ENCODE data around the gene IER5.

GRCh38 chr1:181140398-181140797, 51.9 kb downstream of the IER5 start:
- TF ChIP-seq CTCF (IDR thresholded peaks at IDR 0.05): no peak
- no peak for TF ChIP-seq POLR2A (IDR thresholded peaks at IDR 0.05)

Measured in gastroesophageal sphincter (tissue), 3 donors.